ENCODE data around the gene IL1RAPL1. TPM values are rescaled to one million over a fixed set of nuclear protein-coding genes. Genes with fewer than 3 reads are reported as not detected.

Gene IL1RAPL1
- polyA plus RNA-seq, 2 of the 4 experiments (the other 2 are of a cell fraction), result not detected

- ChIA-PET CTCF (no interaction called here), POLR2A (no interaction called here)
- Histone ChIP-seq H3K4me2 (no peak overlapping the region), H3K4me3 (no peak overlapping the region), H3K27ac (no peak overlapping the region), H3K9me3 (no peaks in the 10 kb centered on the region), H3K4me1 (no peaks in the 10 kb centered on the region)
- 39% methylated on average over 8 of the region's 8 CpGs for WGBS (ENCODE audit: missing lambda C conversion rate)
- no peak for FAIRE-seq
- ATAC-seq, result no peak
- no peak for TF ChIP-seq KDM1A (IDR thresholded peaks at IDR 0.05; ENCODE audit: low read depth)
- TF ChIP-seq USF2 (IDR thresholded peaks at IDR 0.05), result no peak
- TF ChIP-seq ZC3H11A (IDR thresholded peaks at IDR 0.05), result no peak
- no peak for TF ChIP-seq JUN (IDR thresholded peaks at IDR 0.05)
- TF ChIP-seq RCOR1 (IDR thresholded peaks at IDR 0.05; ENCODE audit: low read depth, low read length), result no peak
- no peak for TF ChIP-seq E2F6 (IDR thresholded peaks at IDR 0.05; ENCODE audit: borderline replicate concordance, low read depth)
- TF ChIP-seq PHF8 (IDR thresholded peaks at IDR 0.05; ENCODE audit: borderline replicate concordance, low read depth), result no peak
- TF ChIP-seq CEBPB (IDR thresholded peaks at IDR 0.05), result no peak
- TF ChIP-seq JUNB (IDR thresholded peaks at IDR 0.05), result no peak
- TF ChIP-seq CBX8 (IDR thresholded peaks at IDR 0.05), result no peak
- no peak for TF ChIP-seq MAFK (IDR thresholded peaks at IDR 0.05; ENCODE audit: partially characterized antibody)
- no peak for TF ChIP-seq CBX2 (IDR thresholded peaks at IDR 0.05; ENCODE audit: borderline replicate concordance, low read depth)
- no peak for TF ChIP-seq HMGXB4 (CRISPR knock-in tag; IDR thresholded peaks at IDR 0.05; ENCODE audit: borderline replicate concordance)
- no peak for TF ChIP-seq POLR2AphosphoS2 (conservative IDR thresholded peaks at IDR 0.05; ENCODE audit: low read length)
- TF ChIP-seq CTCF (IDR thresholded peaks at IDR 0.05), result no peak
- no peak for DNase-seq (ENCODE audit: low read depth in 1 of 2, low spot score in 1 of 2)
Measured at GRCh38 chrX:28550331-28550872, 36.8 kb upstream of the IL1RAPL1 start.

GRCh38 chrX:28552322-28552721, 34.9 kb upstream of the IL1RAPL1 start:
- ChIA-PET POLR2A (no interaction called here), CTCF (no interaction called here)
- ATAC-seq (no peak), FAIRE-seq (no peak), DNase-seq (ENCODE audit: low read depth in 1 of 2, low spot score in 1 of 2) (no peak)
- 18% methylated on average over 1 of the region's 1 CpG for WGBS (ENCODE audit: missing lambda C conversion rate)
- Histone ChIP-seq H3K27ac (no peak overlapping the region), H3K9me3 (no peaks in the 10 kb centered on the region), H3K4me2 (no peak overlapping the region), H3K4me1 (no peaks in the 10 kb centered on the region), H3K4me3 (no peak overlapping the region)
- TF ChIP-seq FOXS1 (CRISPR knock-in tag; IDR thresholded peaks at IDR 0.05) (no peak), BCL3 (IDR thresholded peaks at IDR 0.05) (no peak), CBX2 (IDR thresholded peaks at IDR 0.05; ENCODE audit: borderline replicate concordance, low read depth) (no peak), RNF2 (IDR thresholded peaks at IDR 0.05; ENCODE audit: borderline replicate concordance, low read depth) (no peak), FOSB (CRISPR knock-in tag; IDR thresholded peaks at IDR 0.05) (no peak), HOXB13 (CRISPR knock-in tag; IDR thresholded peaks at IDR 0.05; ENCODE audit: low read depth) (no peak), RARB (CRISPR knock-in tag; IDR thresholded peaks at IDR 0.05) (no peak), E2F6 (IDR thresholded peaks at IDR 0.05; ENCODE audit: borderline replicate concordance, low read depth) (no peak), HMGXB4 (CRISPR knock-in tag; IDR thresholded peaks at IDR 0.05; ENCODE audit: borderline replicate concordance) (no peak), RCOR1 (IDR thresholded peaks at IDR 0.05; ENCODE audit: low read depth, low read length) (no peak), SMC3 (IDR thresholded peaks at IDR 0.05) (no peak), ATOH8 (CRISPR knock-in tag; IDR thresholded peaks at IDR 0.05; ENCODE audit: low read depth) (no peak), SREBF2 (IDR thresholded peaks at IDR 0.05) (no peak), POLR2A (IDR thresholded peaks at IDR 0.05; ENCODE audit: low read length) (no peak), EHF (CRISPR knock-in tag; IDR thresholded peaks at IDR 0.05) (no peak)
